ENCODE results near the gene IFT43.

IFT43 gene

GRCh38 chr14:76077340-76077739 lies 91.8 kb downstream of the IFT43 start:
- no peak for TF ChIP-seq CTCF (IDR thresholded peaks at IDR 0.05; ENCODE audit: extremely low read depth, insufficient read depth, missing control alignments)
- in situ Hi-C loops (cut with MboI; ENCODE audit: low pct_unique_long_range_greater_than_20kb, low sequenced_read_pairs, unreplicated experiment) = no loop called here
- DNase-seq (ENCODE audit: low spot score) = no peak

GRCh38 chr14:76078501-76078900 lies 92.9 kb downstream of the IFT43 start:
- in situ Hi-C loops (cut with MboI; ENCODE audit: low pct_unique_long_range_greater_than_20kb, low sequenced_read_pairs, unreplicated experiment) = no loop called here
- no peak for DNase-seq (ENCODE audit: low spot score)
- TF ChIP-seq CTCF (IDR thresholded peaks at IDR 0.05; ENCODE audit: extremely low read depth, insufficient read depth, missing control alignments) = no peak

GRCh38 chr14:76080025-76080424 lies 94.5 kb downstream of the IFT43 start:
- DNase-seq (ENCODE audit: low spot score) = no peak
- TF ChIP-seq CTCF (IDR thresholded peaks at IDR 0.05; ENCODE audit: extremely low read depth, insufficient read depth, missing control alignments) = no peak
- in situ Hi-C loops (cut with MboI; ENCODE audit: low pct_unique_long_range_greater_than_20kb, low sequenced_read_pairs, unreplicated experiment) = no loop called here

- in situ Hi-C loops (cut with MboI; ENCODE audit: low pct_unique_long_range_greater_than_20kb, low sequenced_read_pairs, unreplicated experiment) = no loop called here
- no peak for TF ChIP-seq CTCF (IDR thresholded peaks at IDR 0.05; ENCODE audit: extremely low read depth, insufficient read depth, missing control alignments)
- DNase-seq (ENCODE audit: low spot score) = no peak
Observed at GRCh38 chr14:76080471-76080870, 94.9 kb downstream of the IFT43 start.

GRCh38 chr14:76081642-76082041 lies 96.1 kb downstream of the IFT43 start:
- no peak for TF ChIP-seq CTCF (IDR thresholded peaks at IDR 0.05; ENCODE audit: extremely low read depth, insufficient read depth, missing control alignments)
- in situ Hi-C loops (cut with MboI; ENCODE audit: low pct_unique_long_range_greater_than_20kb, low sequenced_read_pairs, unreplicated experiment) = no loop called here
- no peak for DNase-seq (ENCODE audit: low spot score)

- DNase-seq (ENCODE audit: low spot score) = no peak
- no peak for TF ChIP-seq CTCF (IDR thresholded peaks at IDR 0.05; ENCODE audit: extremely low read depth, insufficient read depth, missing control alignments)
- in situ Hi-C loops (cut with MboI; ENCODE audit: low pct_unique_long_range_greater_than_20kb, low sequenced_read_pairs, unreplicated experiment) = no loop called here
Observed at GRCh38 chr14:76083796-76084765, 98.5 kb downstream of the IFT43 start.

All from GM13977 (cell line).